ENCODE measurements around the gene ZDHHC14. TPM values are rescaled to one million over a fixed set of nuclear protein-coding genes. Genes with fewer than 3 reads are reported as not detected.

Gene ZDHHC14
- total RNA-seq, 2 donors from 2014 or later, result 10.2 to 10.6 TPM

- Histone ChIP-seq H3K4me3 (no peak overlapping the region), H3K36me3 (replicated peaks in 1 of 2; ENCODE audit: insufficient read depth in 1 of 2, low read depth in 2 of 2) (no peaks in the 10 kb centered on the region), H3K27ac (no peak overlapping the region), H3K9me3 (no peaks in the 10 kb centered on the region), H3K27me3 (no peaks in the 10 kb centered on the region), H3K4me1 (no peaks in the 10 kb centered on the region)
- ATAC-seq (no peak), DNase-seq (no peak)
- intact Hi-C loops (cut with DNase I), result no loop called here
- WGBS, 2 donors, result 58 to 70% methylated on average over 6 to 7 of the region's 7 CpGs
- TF ChIP-seq CTCF (IDR thresholded peaks at IDR 0.05), result no peak
- no peak for TF ChIP-seq POLR2A (IDR thresholded peaks at IDR 0.05)
Observed at GRCh38 chr6:157708933-157709332, 327.9 kb downstream of the ZDHHC14 start.

GRCh38 chr6:157709555-157709954 lies 328.6 kb downstream of the ZDHHC14 start:
- no peaks in the 10 kb centered on the region for H3K9me3 ChIP-seq
- intact Hi-C loops (cut with DNase I), result no loop called here

GRCh38 chr6:157710604-157711003 lies 329.6 kb downstream of the ZDHHC14 start:
- TF ChIP-seq POLR2A (IDR thresholded peaks at IDR 0.05) (no peak), CTCF (IDR thresholded peaks at IDR 0.05) (no peak)
- H3K9me3 ChIP-seq, result no peaks in the 10 kb centered on the region
- intact Hi-C loops (cut with DNase I), result no loop called here
- 78 to 84% methylated on average over 6 to 7 of the region's 7 CpGs for WGBS, 2 donors
- H3K27me3 ChIP-seq, result no peaks in the 10 kb centered on the region
- H3K4me1 ChIP-seq, result no peaks in the 10 kb centered on the region
- no peak for DNase-seq
- H3K4me3 ChIP-seq, result no peak overlapping the region
- H3K36me3 ChIP-seq (replicated peaks in 1 of 2; ENCODE audit: insufficient read depth in 1 of 2, low read depth in 2 of 2), result no peaks in the 10 kb centered on the region
- no peak overlapping the region for H3K27ac ChIP-seq
- ATAC-seq, result no peak

More at GRCh38 chr6:157709555-157709954, 328.6 kb downstream of the ZDHHC14 start:
- ATAC-seq, result no peak
- WGBS, 2 donors, result 57 to 60% methylated on average over 7 of the region's 7 CpGs
- no peak for DNase-seq
- H3K36me3 ChIP-seq (replicated peaks in 1 of 2; ENCODE audit: insufficient read depth in 1 of 2, low read depth in 2 of 2), result no peaks in the 10 kb centered on the region
- H3K27ac ChIP-seq, result no peak overlapping the region
- no peak overlapping the region for H3K4me3 ChIP-seq
- no peaks in the 10 kb centered on the region for H3K4me1 ChIP-seq
- TF ChIP-seq POLR2A (IDR thresholded peaks at IDR 0.05) (no peak), CTCF (IDR thresholded peaks at IDR 0.05) (no peak)
- no peaks in the 10 kb centered on the region for H3K27me3 ChIP-seq

GRCh38 chr6:157711060-157711459 lies 330.1 kb downstream of the ZDHHC14 start:
- DNase-seq (no peak), ATAC-seq (no peak)
- Histone ChIP-seq H3K27ac (no peak overlapping the region), H3K36me3 (replicated peaks in 1 of 2; ENCODE audit: insufficient read depth in 1 of 2, low read depth in 2 of 2) (no peaks in the 10 kb centered on the region), H3K4me1 (no peaks in the 10 kb centered on the region), H3K27me3 (no peaks in the 10 kb centered on the region), H3K9me3 (no peaks in the 10 kb centered on the region), H3K4me3 (no peak overlapping the region)
- 80 to 84% methylated on average over 3 to 8 of the region's 8 CpGs for WGBS, 2 donors
- TF ChIP-seq POLR2A (IDR thresholded peaks at IDR 0.05), result no peak
- no peak for TF ChIP-seq CTCF (IDR thresholded peaks at IDR 0.05)
- intact Hi-C loops (cut with DNase I), result no loop called here

GRCh38 chr6:157712585-157713295 lies 331.8 kb downstream of the ZDHHC14 start:
- no peak for TF ChIP-seq POLR2A (IDR thresholded peaks at IDR 0.05)
- no peak for TF ChIP-seq CTCF (IDR thresholded peaks at IDR 0.05)
- Histone ChIP-seq H3K4me3 (no peak overlapping the region), H3K27ac (no peak overlapping the region), H3K4me1 (no peaks in the 10 kb centered on the region), H3K27me3 (no peaks in the 10 kb centered on the region), H3K9me3 (no peaks in the 10 kb centered on the region), H3K36me3 (replicated peaks in 1 of 2; ENCODE audit: insufficient read depth in 1 of 2, low read depth in 2 of 2) (no peaks in the 10 kb centered on the region)
- intact Hi-C loops (cut with DNase I), result no loop called here
- ATAC-seq, result no peak
- 81 to 84% methylated on average over 8 of the region's 8 CpGs for WGBS, 2 donors
- no peak for DNase-seq

Measured in body of pancreas (tissue), 4 donors.